Activated T-cell treated with anti-CD3 and anti-CD28 coated beads, Interleukin-2, amount 50 U/mL, for 72 hours (primary cell): ENCODE results near the gene CCDC30. TPM values are rescaled to one million over a fixed set of nuclear protein-coding genes. Genes with fewer than 3 reads are reported as not detected.
A peak's percentile ranks its signal among the peaks of the same experiment; 100 is the strongest.
"Not testable (repeated sequence)": the region's sequence is repeated elsewhere in the genome, so short reads cannot be mapped to it uniquely, and the experiment has no call there.

Experiments used
- ATAC-seq, 2 donors: fragments of 150-1000 bp; cut with Tn5 transposase; replicated peaks in 1 of 2; 2 replicates each; pipeline ENCODE4 v1.10.0; 2021; ENCODE audit warnings: moderate library complexity in 2 of 2, mild to moderate bottlenecking in 1 of 2
- DNase-seq, 2 donors: peaks; one replicate each; pipeline ENCODE4 v3.0.0; 2021 to 2022; ENCODE audit warnings: mixed read lengths in 1 of 2
- H3K27ac Mint-ChIP-seq: one replicate; pipeline ENCODE4 v1.8.0; 2022; ENCODE audit warnings: mild to moderate bottlenecking, moderate library complexity, mixed read lengths
- H3K27me3 Mint-ChIP-seq: one replicate; pipeline ENCODE4 v1.8.0; 2022; ENCODE audit warnings: low read depth, mixed read lengths
- H3K36me3 Mint-ChIP-seq, 2 donors: one replicate each; pipeline ENCODE4 v1.8.0; 2022; ENCODE audit warnings: mixed read lengths in 2 of 2, mild to moderate bottlenecking in 1 of 2; ENCODE audit not compliant: insufficient read depth in 2 of 2
- H3K4me1 Mint-ChIP-seq: one replicate; pipeline ENCODE4 v1.8.0; 2022; ENCODE audit warnings: low read depth, mixed read lengths
- H3K4me3 Mint-ChIP-seq, 2 donors: one replicate each; pipeline ENCODE4 v1.8.0; 2022; ENCODE audit warnings: mild to moderate bottlenecking in 2 of 2, mixed read lengths in 2 of 2, moderate library complexity in 2 of 2
- H3K9me3 Mint-ChIP-seq, 2 donors: one replicate each; pipeline ENCODE4 v1.8.0; 2022; ENCODE audit warnings: mixed read lengths in 2 of 2
- total RNA-seq, 2 donors: library from RNA; stranded (reverse); gene quantifications; one replicate each; pipeline ENCODE4 v1.2.3, GENCODE V29; 2022

CCDC30 gene
- total RNA-seq, 2 donors from 2014 or later, result 2.7 to 3.0 TPM

- no peaks in the 10 kb centered on the region for H3K4me1 Mint-ChIP-seq
- H3K36me3 Mint-ChIP-seq, result no peaks in the 10 kb centered on the region
- no peaks in the 10 kb centered on the region for H3K9me3 Mint-ChIP-seq
- ATAC-seq (no peak), DNase-seq (no peak)
- H3K27me3 Mint-ChIP-seq, result no peaks in the 10 kb centered on the region
- H3K4me3 Mint-ChIP-seq, result no peak overlapping the region
- H3K27ac Mint-ChIP-seq, result no peak overlapping the region
Measured at GRCh38 chr1:42567038-42567437, 104.0 kb downstream of the CCDC30 start.

- Mint-ChIP-seq H3K36me3 (no peaks in the 10 kb centered on the region), H3K9me3 (no peaks in the 10 kb centered on the region), H3K4me1 (no peaks in the 10 kb centered on the region), H3K27ac (no peak overlapping the region), H3K4me3 (no peak overlapping the region), H3K27me3 (no peaks in the 10 kb centered on the region)
- ATAC-seq, result no peak
- DNase-seq, result no peak
Measured at GRCh38 chr1:42576935-42577334, 113.8 kb downstream of the CCDC30 start.

- no peaks in the 10 kb centered on the region for H3K4me1 Mint-ChIP-seq
- ATAC-seq (no peak), DNase-seq (no peak)
- peaks cover 7 to 10% of the 10 kb centered on the region in 2 donors for H3K9me3 Mint-ChIP-seq
- H3K27ac Mint-ChIP-seq, result no peak overlapping the region
- H3K4me3 Mint-ChIP-seq, result no peak overlapping the region
- H3K27me3 Mint-ChIP-seq, result no peaks in the 10 kb centered on the region
- peaks cover 13 to 15% of the 10 kb centered on the region in 2 donors for H3K36me3 Mint-ChIP-seq
Measured at GRCh38 chr1:42586016-42586415, 122.9 kb downstream of the CCDC30 start.

GRCh38 chr1:42587753-42588152, 124.7 kb downstream of the CCDC30 start:
- ATAC-seq (no peak), DNase-seq (no peak)
- H3K27me3 Mint-ChIP-seq, result no peaks in the 10 kb centered on the region
- no peaks in the 10 kb centered on the region for H3K4me1 Mint-ChIP-seq
- H3K4me3 Mint-ChIP-seq, result no peak overlapping the region
- peaks cover 7 to 10% of the 10 kb centered on the region in 2 donors for H3K9me3 Mint-ChIP-seq
- no peak overlapping the region for H3K27ac Mint-ChIP-seq
- H3K36me3 Mint-ChIP-seq, result peaks cover 13 to 15% of the 10 kb centered on the region in 2 donors

- Mint-ChIP-seq H3K27ac (no peak overlapping the region), H3K27me3 (no peaks in the 10 kb centered on the region), H3K9me3 (peaks cover 4 to 5% of the 10 kb centered on the region in 2 donors), H3K36me3 (peaks cover 5 to 7% of the 10 kb centered on the region in 2 donors), H3K4me1 (no peaks in the 10 kb centered on the region), H3K4me3 (no peak overlapping the region)
- DNase-seq (no peak), ATAC-seq (no peak)
Measured at GRCh38 chr1:42592811-42593210, 129.7 kb downstream of the CCDC30 start.

GRCh38 chr1:42593486-42594100, 130.5 kb downstream of the CCDC30 start:
- Mint-ChIP-seq H3K27me3 (no peaks in the 10 kb centered on the region), H3K4me1 (no peaks in the 10 kb centered on the region), H3K9me3 (no peaks in the 10 kb centered on the region), H3K36me3 (peaks cover 0 to 1% of the 10 kb centered on the region in 2 donors), H3K4me3 (no peak overlapping the region), H3K27ac (no peak overlapping the region)
- ATAC-seq (no peak), DNase-seq (no peak)

- peaks cover 5% of the 10 kb centered on the region in 2 donors for H3K36me3 Mint-ChIP-seq
- H3K4me1 Mint-ChIP-seq, result no peaks in the 10 kb centered on the region
- H3K27ac Mint-ChIP-seq, result peak overlapping the region; percentile 31
Measured at GRCh38 chr1:42601472-42601871, 138.4 kb downstream of the CCDC30 start.

GRCh38 chr1:42613803-42614131, 150.7 kb downstream of the CCDC30 start:
- Mint-ChIP-seq H3K36me3 (no peaks in the 10 kb centered on the region), H3K4me3 (no peak overlapping the region), H3K4me1 (no peaks in the 10 kb centered on the region), H3K9me3 (no peaks in the 10 kb centered on the region), H3K27me3 (no peaks in the 10 kb centered on the region), H3K27ac (no peak overlapping the region)
- ATAC-seq, result no peak
- DNase-seq, result no peak

More at GRCh38 chr1:42601472-42601871, 138.4 kb downstream of the CCDC30 start:
- ATAC-seq, result no peak
- Mint-ChIP-seq H3K27me3 (no peaks in the 10 kb centered on the region), H3K9me3 (peaks cover 5 to 13% of the 10 kb centered on the region in 2 donors), H3K4me3 (no peak overlapping the region)
- no peak for DNase-seq

- Mint-ChIP-seq H3K36me3 (no peaks in the 10 kb centered on the region), H3K27ac (no peak overlapping the region), H3K9me3 (peaks cover 0 to 2% of the 10 kb centered on the region in 2 donors), H3K4me3 (no peak overlapping the region), H3K4me1 (no peaks in the 10 kb centered on the region), H3K27me3 (no peaks in the 10 kb centered on the region)
- DNase-seq (no peak), ATAC-seq (no peak)
Measured at GRCh38 chr1:42618866-42619265, 155.8 kb downstream of the CCDC30 start.

GRCh38 chr1:42620307-42620706, 157.2 kb downstream of the CCDC30 start:
- Mint-ChIP-seq H3K4me3 (no peak overlapping the region), H3K4me1 (no peaks in the 10 kb centered on the region), H3K27ac (no peak overlapping the region), H3K36me3 (no peaks in the 10 kb centered on the region), H3K27me3 (no peaks in the 10 kb centered on the region), H3K9me3 (peaks cover 0 to 2% of the 10 kb centered on the region in 2 donors)
- DNase-seq (no peak), ATAC-seq (no peak)

GRCh38 chr1:42621180-42621579, 158.1 kb downstream of the CCDC30 start:
- ATAC-seq, H3K4me1 Mint-ChIP-seq, H3K4me3 Mint-ChIP-seq, H3K27me3 Mint-ChIP-seq, H3K9me3 Mint-ChIP-seq, H3K36me3 Mint-ChIP-seq, DNase-seq, H3K27ac Mint-ChIP-seq: not testable (repeated sequence)

- not testable (repeated sequence) for H3K4me3 Mint-ChIP-seq, H3K36me3 Mint-ChIP-seq
Measured at GRCh38 chr1:42627205-42627604, 164.1 kb downstream of the CCDC30 start.

GRCh38 chr1:42639116-42639515, 176.0 kb downstream of the CCDC30 start:
- no peaks in the 10 kb centered on the region for H3K4me1 Mint-ChIP-seq
- H3K4me3 Mint-ChIP-seq, result no peak overlapping the region
- no peak for DNase-seq
- no peak for ATAC-seq
- no peaks in the 10 kb centered on the region for H3K36me3 Mint-ChIP-seq
- no peaks in the 10 kb centered on the region for H3K27me3 Mint-ChIP-seq
- no peaks in the 10 kb centered on the region for H3K9me3 Mint-ChIP-seq
- no peak overlapping the region for H3K27ac Mint-ChIP-seq

More at GRCh38 chr1:42627205-42627604, 164.1 kb downstream of the CCDC30 start:
- not testable (repeated sequence) for DNase-seq, H3K27me3 Mint-ChIP-seq, H3K27ac Mint-ChIP-seq, ATAC-seq, H3K9me3 Mint-ChIP-seq, H3K4me1 Mint-ChIP-seq

- no peak for DNase-seq
Measured at GRCh38 chr1:42646056-42646455, 183.0 kb downstream of the CCDC30 start.

More at GRCh38 chr1:42646056-42646455, 183.0 kb downstream of the CCDC30 start:
- H3K36me3 Mint-ChIP-seq, result peaks cover 3 to 5% of the 10 kb centered on the region in 2 donors
- peaks cover 2 to 4% of the 10 kb centered on the region in 2 donors for H3K9me3 Mint-ChIP-seq
- ATAC-seq, result no peak
- H3K4me3 Mint-ChIP-seq, result no peak overlapping the region
- no peaks in the 10 kb centered on the region for H3K27me3 Mint-ChIP-seq
- no peaks in the 10 kb centered on the region for H3K4me1 Mint-ChIP-seq
- H3K27ac Mint-ChIP-seq, result no peak overlapping the region
